Measurements from ENCODE around the gene CDH23. TPM values are rescaled to one million over a fixed set of nuclear protein-coding genes. Genes with fewer than 3 reads are reported as not detected.

Gene CDH23
- total RNA-seq, 1 experiment from 2014 or later = 0.07 TPM

DNA sequence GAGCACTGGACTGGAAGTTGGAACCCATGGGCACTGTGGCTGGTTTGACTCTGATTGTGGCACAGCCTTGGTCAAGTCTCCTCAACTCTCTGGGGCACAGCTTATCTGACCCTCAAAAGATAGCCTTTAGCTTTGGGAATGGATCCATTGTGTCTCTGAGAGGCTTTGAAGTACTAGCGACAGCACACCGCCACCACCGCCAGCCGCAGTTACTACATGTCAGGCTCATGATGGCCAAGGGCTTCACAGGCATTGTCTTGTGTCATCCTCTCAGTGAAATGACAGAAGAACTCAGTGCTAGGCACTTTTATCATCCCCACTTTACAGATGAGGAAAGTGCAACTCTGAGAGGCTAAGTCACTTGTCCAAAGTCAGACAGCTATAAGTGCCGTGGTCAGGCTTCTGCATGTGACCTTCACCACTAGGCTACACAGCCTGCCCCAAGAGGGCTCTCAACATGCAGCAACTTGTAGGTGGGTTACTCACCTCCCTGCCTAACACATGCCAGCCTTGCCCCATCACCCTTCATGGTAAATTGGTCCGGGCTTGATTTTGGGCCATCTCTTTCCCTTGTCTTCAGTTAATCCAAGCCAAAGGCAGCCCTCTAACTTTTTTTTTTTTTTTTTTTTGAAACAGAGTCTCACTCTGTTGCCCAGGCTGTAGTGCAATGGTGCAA is 278.7 kb downstream of the CDH23 start:
- CTCF ChIA-PET = no interaction called here

DNA sequence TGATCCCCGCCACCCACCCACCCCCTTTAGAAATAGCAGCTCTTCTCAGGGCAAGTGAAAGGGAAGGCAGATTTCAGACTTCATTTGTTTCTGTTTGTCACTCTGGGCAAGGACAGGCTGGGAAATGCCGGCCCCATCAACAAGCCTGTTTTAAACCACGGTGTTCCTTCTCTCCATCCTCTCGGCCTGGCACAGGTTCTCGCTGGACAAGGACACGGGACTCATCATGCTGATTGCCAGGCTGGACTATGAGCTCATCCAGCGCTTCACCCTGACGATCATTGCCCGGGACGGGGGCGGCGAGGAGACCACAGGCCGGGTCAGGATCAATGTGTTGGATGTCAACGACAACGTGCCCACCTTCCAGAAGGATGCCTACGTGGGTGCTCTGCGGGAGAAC is 280.5 kb downstream of the CDH23 start:
- no peak overlapping the region for H3K4me3 Mint-ChIP-seq (ENCODE audit: low read depth, unreplicated experiment)
- intact Hi-C loops (cut with micrococcal nuclease; ENCODE audit: unreplicated experiment) = no loop called here
- no TSS peak for BruUV-seq (replicated peaks)
- H3K36me3 Mint-ChIP-seq (ENCODE audit: insufficient read depth, unreplicated experiment) = no peaks in the 10 kb centered on the region
- TF ChIP-seq CTCF (IDR thresholded peaks at IDR 0.05; ENCODE audit: unreplicated experiment) = no peak
- DNase-seq = no peak
- CTCF ChIA-PET = interaction anchor here (0.6 to 0.7 kb wide), 4 partner anchors 106 to 575 kb away, joined by 3 to 14 read pairs (median 5); no protein-coding TSS in a partner anchor
- H3K27ac Mint-ChIP-seq (ENCODE audit: unreplicated experiment) = no peak overlapping the region
- H3K4me1 Mint-ChIP-seq (ENCODE audit: low read depth, unreplicated experiment) = no peaks in the 10 kb centered on the region
- H3K9me3 Mint-ChIP-seq (ENCODE audit: low read depth, unreplicated experiment) = no peaks in the 10 kb centered on the region
- peaks cover 59% of the 10 kb centered on the region for H3K27me3 Mint-ChIP-seq (ENCODE audit: unreplicated experiment)

More for the DNA sequence above, 278.7 kb downstream of the CDH23 start:
- no peaks in the 10 kb centered on the region for H3K9me3 Mint-ChIP-seq (ENCODE audit: low read depth, unreplicated experiment)
- peaks cover 46% of the 10 kb centered on the region for H3K27me3 Mint-ChIP-seq (ENCODE audit: unreplicated experiment)
- no peaks in the 10 kb centered on the region for H3K36me3 Mint-ChIP-seq (ENCODE audit: insufficient read depth, unreplicated experiment)
- no peak for DNase-seq
- no peaks in the 10 kb centered on the region for H3K4me1 Mint-ChIP-seq (ENCODE audit: low read depth, unreplicated experiment)
- no peak for TF ChIP-seq CTCF (IDR thresholded peaks at IDR 0.05; ENCODE audit: unreplicated experiment)
- no peak overlapping the region for H3K27ac Mint-ChIP-seq (ENCODE audit: unreplicated experiment)
- no TSS peak for BruUV-seq (replicated peaks)
- no peak overlapping the region for H3K4me3 Mint-ChIP-seq (ENCODE audit: low read depth, unreplicated experiment)
- intact Hi-C loops (cut with micrococcal nuclease; ENCODE audit: unreplicated experiment) = no loop called here

DNA sequence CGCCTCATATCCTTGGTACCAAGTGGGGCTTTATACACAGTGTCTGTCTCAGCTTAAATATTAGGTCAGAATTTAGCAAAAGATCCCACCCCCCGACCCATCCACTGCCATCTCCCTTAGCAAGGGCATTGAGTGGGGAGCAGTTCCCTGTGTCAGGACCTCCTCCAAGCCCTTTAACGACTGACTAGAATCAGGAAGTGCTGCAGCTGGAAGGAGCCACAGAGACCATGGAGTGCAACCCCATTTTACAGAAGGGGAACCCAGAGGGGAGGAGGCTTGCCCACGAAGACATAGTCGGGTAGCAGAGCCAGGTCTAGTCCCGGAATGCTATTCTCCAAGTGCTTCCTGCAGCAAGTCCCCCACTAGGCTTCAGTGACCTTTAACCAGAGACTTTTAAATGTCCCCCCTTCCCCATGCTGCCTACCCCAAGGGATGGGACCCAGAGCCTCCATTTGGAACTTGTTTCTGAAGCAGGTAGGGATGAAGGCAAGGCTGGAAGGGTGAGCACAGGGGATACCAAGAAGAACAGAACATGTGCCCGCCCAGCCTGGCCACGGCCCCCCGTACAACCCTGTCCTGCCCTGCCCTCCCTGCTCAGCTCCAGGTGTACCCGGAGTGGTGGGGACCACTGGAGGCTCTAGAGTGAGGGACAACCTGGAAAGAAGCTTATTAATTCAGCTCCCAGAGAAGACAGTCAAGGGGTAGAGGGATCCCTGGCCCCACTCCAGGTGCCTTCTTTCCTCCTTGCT is 281.5 kb downstream of the CDH23 start:
- H3K36me3 Mint-ChIP-seq (ENCODE audit: insufficient read depth, unreplicated experiment) = no peaks in the 10 kb centered on the region
- no peak for TF ChIP-seq CTCF (IDR thresholded peaks at IDR 0.05; ENCODE audit: unreplicated experiment)
- intact Hi-C loops (cut with micrococcal nuclease; ENCODE audit: unreplicated experiment) = no loop called here
- H3K27me3 Mint-ChIP-seq (ENCODE audit: unreplicated experiment) = peaks cover 69% of the 10 kb centered on the region
- no TSS peak for BruUV-seq (replicated peaks)
- H3K27ac Mint-ChIP-seq (ENCODE audit: unreplicated experiment) = no peak overlapping the region
- H3K4me1 Mint-ChIP-seq (ENCODE audit: low read depth, unreplicated experiment) = no peaks in the 10 kb centered on the region
- no peak overlapping the region for H3K4me3 Mint-ChIP-seq (ENCODE audit: low read depth, unreplicated experiment)
- H3K9me3 Mint-ChIP-seq (ENCODE audit: low read depth, unreplicated experiment) = no peaks in the 10 kb centered on the region
- DNase-seq = no peak
- CTCF ChIA-PET = interaction anchor here (0.7 kb wide), 1 partner anchor 9 kb away, joined by 3 read pairs; no protein-coding TSS in a partner anchor

DNA sequence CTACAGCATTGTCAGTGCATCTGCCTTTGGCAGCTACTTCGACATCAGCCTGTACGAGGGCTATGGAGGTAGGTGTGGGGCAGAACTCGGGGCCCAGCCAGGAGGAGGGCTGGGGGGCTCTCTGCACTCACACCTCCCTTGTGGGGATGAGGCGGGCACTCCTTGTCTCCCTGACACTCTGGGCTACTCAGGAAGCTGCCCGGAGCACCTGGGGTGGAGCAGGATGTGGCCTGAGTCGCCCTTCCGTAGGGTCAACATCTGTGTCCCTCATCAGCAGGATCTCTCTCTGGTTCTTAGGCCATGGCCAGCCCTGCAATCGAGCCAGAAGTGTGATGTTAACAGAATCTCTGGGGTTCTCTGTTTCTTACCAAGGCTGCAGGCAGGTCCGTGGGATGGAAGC is 282.7 kb downstream of the CDH23 start:
- CTCF ChIA-PET = interaction anchor here (0.6 kb wide), 1 partner anchor 379 kb away, joined by 3 read pairs; no protein-coding TSS in a partner anchor
- Mint-ChIP-seq H3K27me3 (ENCODE audit: unreplicated experiment) (peaks cover 81% of the 10 kb centered on the region), H3K27ac (ENCODE audit: unreplicated experiment) (no peak overlapping the region), H3K4me1 (ENCODE audit: low read depth, unreplicated experiment) (no peaks in the 10 kb centered on the region), H3K36me3 (ENCODE audit: insufficient read depth, unreplicated experiment) (no peaks in the 10 kb centered on the region), H3K4me3 (ENCODE audit: low read depth, unreplicated experiment) (no peak overlapping the region), H3K9me3 (ENCODE audit: low read depth, unreplicated experiment) (no peaks in the 10 kb centered on the region)
- BruUV-seq (replicated peaks) = no TSS peak
- DNase-seq = no peak
- no peak for TF ChIP-seq CTCF (IDR thresholded peaks at IDR 0.05; ENCODE audit: unreplicated experiment)
- intact Hi-C loops (cut with micrococcal nuclease; ENCODE audit: unreplicated experiment) = no loop called here
